ENCODE measurements around the gene CASD1. TPM values are rescaled to one million over a fixed set of nuclear protein-coding genes. Genes with fewer than 3 reads are reported as not detected.

The CASD1 gene
- total RNA-seq, 2 donors from 2014 or later: 10.5 to 17.1 TPM

DNA sequence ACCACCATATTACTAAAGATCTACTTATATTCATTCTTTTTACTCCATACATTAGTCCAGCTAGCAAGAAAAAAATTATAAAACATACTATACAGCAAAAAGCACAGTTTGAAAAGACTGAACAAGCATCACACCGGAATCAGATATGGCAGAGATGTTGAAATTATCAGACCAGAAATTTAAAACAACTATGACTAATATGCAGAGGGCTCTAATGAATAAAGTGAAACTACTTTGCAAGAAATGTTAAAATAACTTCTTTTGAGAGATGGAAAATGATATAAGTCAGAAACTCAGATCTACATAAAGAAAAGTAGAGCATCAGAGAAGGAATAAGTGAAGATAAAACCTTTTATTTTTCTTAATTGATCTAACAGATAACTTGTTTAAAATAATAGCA lies 95.4 kb downstream of the CASD1 start:
- H3K4me1 ChIP-seq: no peaks in the 10 kb centered on the region
- no peaks in the 10 kb centered on the region for H3K27me3 ChIP-seq
- H3K4me3 ChIP-seq: no peak overlapping the region
- no peaks in the 10 kb centered on the region for H3K36me3 ChIP-seq (replicated peaks in 1 of 2; ENCODE audit: insufficient read depth in 1 of 2, low read depth in 2 of 2)
- peaks cover 0 to 12% (median 0%) of the 10 kb centered on the region in 3 donors for H3K9me3 ChIP-seq
- no peak overlapping the region for H3K27ac ChIP-seq
- ATAC-seq: no peak
- intact Hi-C loops (cut with DNase I): no loop called here
- WGBS, 2 donors: 93 to 94% methylated on average over 1 of the region's 1 CpG
- no peak for TF ChIP-seq POLR2A (IDR thresholded peaks at IDR 0.05)
- TF ChIP-seq, protein P1, sequence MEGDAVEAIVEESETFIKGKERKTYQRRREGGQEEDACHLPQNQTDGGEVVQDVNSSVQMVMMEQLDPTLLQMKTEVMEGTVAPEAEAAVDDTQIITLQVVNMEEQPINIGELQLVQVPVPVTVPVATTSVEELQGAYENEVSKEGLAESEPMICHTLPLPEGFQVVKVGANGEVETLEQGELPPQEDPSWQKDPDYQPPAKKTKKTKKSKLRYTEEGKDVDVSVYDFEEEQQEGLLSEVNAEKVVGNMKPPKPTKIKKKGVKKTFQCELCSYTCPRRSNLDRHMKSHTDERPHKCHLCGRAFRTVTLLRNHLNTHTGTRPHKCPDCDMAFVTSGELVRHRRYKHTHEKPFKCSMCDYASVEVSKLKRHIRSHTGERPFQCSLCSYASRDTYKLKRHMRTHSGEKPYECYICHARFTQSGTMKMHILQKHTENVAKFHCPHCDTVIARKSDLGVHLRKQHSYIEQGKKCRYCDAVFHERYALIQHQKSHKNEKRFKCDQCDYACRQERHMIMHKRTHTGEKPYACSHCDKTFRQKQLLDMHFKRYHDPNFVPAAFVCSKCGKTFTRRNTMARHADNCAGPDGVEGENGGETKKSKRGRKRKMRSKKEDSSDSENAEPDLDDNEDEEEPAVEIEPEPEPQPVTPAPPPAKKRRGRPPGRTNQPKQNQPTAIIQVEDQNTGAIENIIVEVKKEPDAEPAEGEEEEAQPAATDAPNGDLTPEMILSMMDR (IDR thresholded peaks at IDR 0.05): no peak
- no peak for DNase-seq

Small RNA genes lying within 50 kb of the gene (small RNA-seq; reads per million reads assigned to genes)
- not detected for gene RNU6-1328P

Other genes starting within 250 kb of the CASD1 start
- gene COL1A2, start 114.9 kb upstream of the CASD1 start, total RNA-seq: 100 to 1,000 TPM in 1 of 2 donors, 10 to 100 TPM in 1; 54.0 to 107 TPM
- gene SGCE, start 146.3 kb downstream of the CASD1 start, total RNA-seq: 10 to 100 TPM; 48.1 to 55.3 TPM

All from body of pancreas (tissue), 4 donors.